ENCODE data around the gene PPP2R2B.
"Not testable (repeated sequence)": the region's sequence is repeated elsewhere in the genome, so short reads cannot be mapped to it uniquely, and the experiment has no call there.

PPP2R2B gene

GRCh38 chr5:146734936-146735577 lies 143.5 kb downstream of the PPP2R2B start:
- no peak for DNase-seq (ENCODE audit: low spot score)

- no peak for DNase-seq (ENCODE audit: low spot score)
Observed at GRCh38 chr5:146732962-146733361, 145.6 kb downstream of the PPP2R2B start.

GRCh38 chr5:146731909-146732659 lies 146.5 kb downstream of the PPP2R2B start:
- DNase-seq (ENCODE audit: low spot score), result peak; percentile 55

- not testable (repeated sequence) for DNase-seq (ENCODE audit: low spot score)
Observed at GRCh38 chr5:146728746-146729145, 149.8 kb downstream of the PPP2R2B start.

- DNase-seq (ENCODE audit: low spot score), result no peak
Observed at GRCh38 chr5:146726891-146727290, 151.7 kb downstream of the PPP2R2B start.

- no peak for DNase-seq (ENCODE audit: low spot score)
Observed at GRCh38 chr5:146726020-146726419, 152.5 kb downstream of the PPP2R2B start.

- DNase-seq (ENCODE audit: low spot score), result no peak
Observed at GRCh38 chr5:146725025-146725424, 153.5 kb downstream of the PPP2R2B start.

GRCh38 chr5:146722361-146722779 lies 156.2 kb downstream of the PPP2R2B start:
- no peak for DNase-seq (ENCODE audit: low spot score)

GRCh38 chr5:146721073-146721815 lies 157.3 kb downstream of the PPP2R2B start:
- DNase-seq (ENCODE audit: low spot score), result no peak

- DNase-seq (ENCODE audit: low spot score), result no peak
Observed at GRCh38 chr5:146720107-146720506, 158.4 kb downstream of the PPP2R2B start.

- DNase-seq (ENCODE audit: low spot score), result no peak
Observed at GRCh38 chr5:146719179-146719578, 159.4 kb downstream of the PPP2R2B start.

- DNase-seq (ENCODE audit: low spot score), result no peak
Observed at GRCh38 chr5:146718609-146719008, 159.9 kb downstream of the PPP2R2B start.

- no peak for DNase-seq (ENCODE audit: low spot score)
Observed at GRCh38 chr5:146717951-146718350, 160.6 kb downstream of the PPP2R2B start.

- DNase-seq (ENCODE audit: low spot score), result no peak
Observed at GRCh38 chr5:146716636-146717035, 161.9 kb downstream of the PPP2R2B start.

- DNase-seq (ENCODE audit: low spot score), result no peak
Observed at GRCh38 chr5:146710348-146710747, 168.2 kb downstream of the PPP2R2B start.

GRCh38 chr5:146707316-146707715 lies 171.2 kb downstream of the PPP2R2B start:
- DNase-seq (ENCODE audit: low spot score), result no peak

GRCh38 chr5:146706321-146706972 lies 172.1 kb downstream of the PPP2R2B start:
- DNase-seq (ENCODE audit: low spot score), result no peak

- DNase-seq (ENCODE audit: low spot score), result no peak
Observed at GRCh38 chr5:146704949-146705665, 173.4 kb downstream of the PPP2R2B start.

GRCh38 chr5:146703899-146704298 lies 174.7 kb downstream of the PPP2R2B start:
- DNase-seq (ENCODE audit: low spot score), result no peak

GRCh38 chr5:146703499-146703898 lies 175.1 kb downstream of the PPP2R2B start:
- no peak for DNase-seq (ENCODE audit: low spot score)

- no peak for DNase-seq (ENCODE audit: low spot score)
Observed at GRCh38 chr5:146699664-146700418, 178.7 kb downstream of the PPP2R2B start.

All from AG08395 (cell line).